Hematopoietic multipotent progenitor cell treated with erythropoietin and hydrocortisone succinate and interleukin-3 and kit ligand, for 8 days (in vitro differentiated cells): ENCODE measurements around the gene PROM2.
"Not testable (repeated sequence)": the region's sequence is repeated elsewhere in the genome, so short reads cannot be mapped to it uniquely, and the experiment has no call there.

Experiments
- DNase-seq: peaks from one replicate; pipeline ENCODE4 v3.0.0-alpha.2; 2015

Gene PROM2

DNA sequence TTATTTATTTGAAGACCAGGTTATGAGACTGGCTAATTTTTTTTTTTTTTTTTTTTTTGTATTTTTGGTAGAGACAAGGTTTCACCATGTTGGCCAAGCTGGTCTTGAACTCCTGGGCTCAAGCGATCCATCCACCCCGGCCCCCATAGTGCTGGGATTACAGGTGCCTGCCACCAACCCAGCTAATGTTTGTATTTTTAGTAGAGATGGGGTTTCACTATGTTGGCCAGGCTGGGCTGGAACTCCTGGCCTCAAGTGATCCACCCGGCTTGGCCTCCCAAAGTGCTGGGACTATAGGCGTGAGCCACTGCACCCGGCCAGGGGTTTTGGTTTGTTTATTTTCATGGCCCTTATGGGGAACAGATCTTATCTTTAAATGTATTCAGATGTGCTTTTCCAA is 4.5 kb upstream of the PROM2 start:
- not testable (repeated sequence) for DNase-seq

DNA sequence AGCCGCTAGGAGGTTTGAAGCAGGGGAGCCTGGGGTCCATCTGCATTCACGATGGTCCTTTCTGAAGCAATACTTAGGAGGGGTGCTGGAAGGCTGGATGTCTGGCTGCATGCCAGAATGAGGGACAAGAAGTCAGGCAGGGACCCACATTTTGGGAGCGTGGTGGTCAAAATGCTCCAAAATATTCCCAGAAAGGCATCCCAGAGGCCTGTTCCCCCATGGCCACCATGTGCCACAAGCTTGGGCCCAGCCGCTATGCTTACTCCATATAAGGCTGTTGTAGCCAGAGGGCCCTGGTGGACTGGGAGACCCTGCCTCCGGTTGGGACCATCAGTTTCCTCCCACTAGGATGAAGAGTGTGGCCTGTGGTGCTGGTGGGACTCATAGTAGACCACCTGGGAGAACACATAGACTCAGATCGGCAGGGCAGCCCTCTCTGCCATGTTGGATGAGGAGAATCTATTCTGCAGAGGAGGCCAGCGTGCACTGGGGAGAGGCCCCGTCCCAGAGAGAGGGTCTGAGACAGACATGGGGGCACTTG is 3.6 kb upstream of the PROM2 start:
- no peak for DNase-seq

DNA sequence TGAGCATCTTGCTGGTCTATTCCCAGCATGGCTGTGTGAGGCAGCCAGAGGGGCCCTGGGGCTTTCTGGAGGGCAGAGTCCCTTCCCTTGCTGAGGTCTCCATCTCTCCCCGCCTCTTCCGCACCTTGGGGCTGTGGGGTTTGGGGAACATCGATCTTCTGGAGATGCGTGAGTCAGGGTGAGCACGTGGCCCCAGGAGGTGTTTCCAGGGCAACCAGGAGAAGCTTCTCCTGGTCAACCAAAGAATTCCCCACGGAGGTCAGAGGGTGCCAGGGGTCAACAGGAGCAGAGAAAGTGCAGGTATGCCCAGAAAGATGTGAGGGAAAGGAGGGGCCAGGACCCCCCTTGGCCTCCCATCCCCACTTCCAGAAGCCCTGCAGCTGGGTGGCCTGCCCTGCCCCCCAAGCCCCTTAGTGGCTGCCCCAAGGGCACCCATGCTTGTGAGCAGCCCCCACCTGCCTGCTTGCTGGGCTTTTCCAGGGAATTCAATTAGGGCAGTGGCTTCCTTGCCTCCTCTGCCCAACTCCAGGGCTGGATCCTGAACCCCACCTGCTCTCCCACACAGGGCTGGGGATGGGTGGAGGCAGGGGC is 2.8 kb upstream of the PROM2 start:
- DNase-seq, result no peak

DNA sequence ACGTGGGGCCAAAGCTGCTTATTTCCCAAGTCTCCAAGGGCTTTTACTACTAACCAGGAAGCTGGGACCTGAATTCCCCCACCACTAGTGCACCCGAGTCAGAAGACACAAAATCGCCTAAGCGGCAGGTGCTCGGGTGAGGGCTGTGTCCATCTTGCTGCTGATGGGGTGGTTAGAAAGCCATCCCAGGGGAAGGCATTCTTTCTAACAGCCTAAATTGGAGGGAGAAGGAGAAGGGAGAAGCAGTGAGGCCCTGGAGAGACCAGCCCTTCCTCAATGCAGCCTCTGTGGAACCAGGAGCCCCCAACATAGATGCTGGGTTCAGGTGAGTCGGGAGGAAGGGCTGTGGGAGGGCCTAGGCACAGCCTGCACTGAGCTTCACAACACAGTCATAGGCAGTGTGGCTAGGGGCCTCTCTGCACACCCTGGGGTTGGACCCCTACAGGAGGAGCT is 1.9 kb upstream of the PROM2 start:
- DNase-seq, result no peak

DNA sequence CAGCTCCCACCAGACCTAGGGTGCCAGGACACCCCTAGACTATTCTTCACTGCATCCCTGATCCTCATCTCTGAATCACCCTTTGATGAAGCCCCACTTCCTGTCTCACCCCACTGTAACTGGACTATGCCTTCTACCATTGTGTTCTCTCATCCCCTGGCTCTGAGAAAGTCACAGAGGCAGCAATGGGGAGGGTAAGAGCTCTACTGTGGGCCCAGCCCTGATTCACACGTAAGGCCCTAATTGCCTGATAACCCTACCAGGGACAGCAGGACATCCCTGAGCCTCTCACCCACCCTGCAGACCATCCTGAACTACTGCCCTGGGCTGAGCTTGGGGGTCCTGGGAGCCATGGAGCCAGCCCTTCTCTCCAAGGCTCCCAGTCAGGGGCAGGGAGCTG is 1.5 kb upstream of the PROM2 start:
- DNase-seq, result no peak

DNA sequence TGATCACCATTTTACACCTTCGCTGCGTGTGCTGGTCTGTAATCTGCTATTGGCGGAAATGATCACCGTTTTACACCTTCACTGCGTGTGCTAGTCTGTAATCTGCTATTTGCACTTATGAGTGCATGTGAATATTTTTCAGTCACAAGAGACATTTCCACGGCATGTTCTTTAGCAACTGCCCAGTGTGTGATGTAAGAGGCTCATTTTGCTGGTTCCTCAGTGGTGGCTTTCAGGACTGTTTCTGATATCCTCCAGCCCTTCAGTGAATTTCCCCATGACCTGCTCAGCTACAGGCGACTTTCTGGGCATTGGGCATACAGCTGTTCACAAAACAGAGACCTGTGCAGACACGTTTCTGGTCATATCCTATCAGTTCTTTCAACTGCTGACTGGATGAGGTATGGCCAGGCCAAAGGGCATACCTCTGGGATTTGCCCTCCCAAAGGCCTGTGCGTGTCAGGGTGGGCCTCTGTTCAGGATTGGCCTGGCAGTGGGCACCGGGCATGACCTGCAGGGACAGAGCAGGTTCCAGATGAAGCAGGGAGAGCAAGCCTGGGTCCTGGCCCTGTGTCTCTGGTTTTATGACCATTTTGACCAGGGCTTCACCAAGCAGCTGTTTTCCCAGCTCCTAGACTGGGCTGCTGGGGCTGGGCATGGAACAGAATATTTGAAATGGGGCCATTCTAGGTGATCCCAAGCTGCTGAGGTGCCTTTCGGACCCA is 521 bp upstream of the PROM2 start:
- no peak for DNase-seq

DNA sequence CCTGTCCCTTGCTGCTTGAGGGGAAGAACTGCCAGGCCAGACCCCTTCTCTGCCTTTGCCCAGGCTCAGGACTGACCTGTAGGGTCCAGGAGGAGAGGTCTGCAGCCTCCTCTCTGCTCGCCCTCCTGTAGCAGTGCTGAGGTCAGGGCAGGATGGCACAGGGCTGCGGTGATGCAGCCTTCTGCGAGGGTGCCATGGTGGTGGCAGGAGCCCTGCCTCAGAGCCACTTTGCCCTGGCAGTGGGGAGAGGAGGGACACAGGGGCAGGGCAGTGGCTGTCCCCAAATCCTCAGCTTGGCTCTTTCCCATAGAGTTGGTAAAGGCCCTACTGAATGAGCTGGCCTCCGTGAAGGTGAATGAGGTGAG is 884 bp downstream of the PROM2 start:
- no peak for DNase-seq

DNA sequence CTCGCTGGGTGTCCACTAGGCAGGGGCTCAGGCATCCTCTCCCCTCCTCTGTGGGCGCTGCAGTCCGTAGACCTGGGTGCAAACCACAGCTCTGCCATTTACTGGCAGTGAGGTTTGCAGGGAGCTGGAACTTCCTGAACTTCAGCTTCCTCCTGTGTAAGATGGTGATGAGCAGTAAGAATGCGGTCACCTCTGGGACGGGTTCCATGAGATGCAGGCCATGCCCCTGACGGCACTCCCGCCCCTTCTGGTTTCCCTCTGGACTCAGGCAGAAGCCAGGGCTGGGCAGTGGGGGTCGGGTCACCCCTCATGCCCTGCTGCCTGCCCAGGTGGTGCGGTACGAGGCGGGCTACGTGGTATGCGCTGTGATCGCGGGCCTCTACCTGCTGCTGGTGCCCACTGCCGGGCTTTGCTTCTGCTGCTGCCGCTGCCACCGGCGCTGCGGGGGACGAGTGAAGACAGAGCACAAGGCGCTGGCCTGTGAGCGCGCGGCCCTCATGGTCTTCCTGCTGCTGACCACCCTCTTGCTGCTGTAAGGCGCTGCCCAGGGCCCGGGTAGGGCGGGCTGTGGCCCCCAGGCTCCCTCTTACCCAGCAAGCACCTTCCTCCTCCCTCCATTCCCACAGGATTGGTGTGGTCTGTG is 1.5 kb downstream of the PROM2 start:
- no peak for DNase-seq

DNA sequence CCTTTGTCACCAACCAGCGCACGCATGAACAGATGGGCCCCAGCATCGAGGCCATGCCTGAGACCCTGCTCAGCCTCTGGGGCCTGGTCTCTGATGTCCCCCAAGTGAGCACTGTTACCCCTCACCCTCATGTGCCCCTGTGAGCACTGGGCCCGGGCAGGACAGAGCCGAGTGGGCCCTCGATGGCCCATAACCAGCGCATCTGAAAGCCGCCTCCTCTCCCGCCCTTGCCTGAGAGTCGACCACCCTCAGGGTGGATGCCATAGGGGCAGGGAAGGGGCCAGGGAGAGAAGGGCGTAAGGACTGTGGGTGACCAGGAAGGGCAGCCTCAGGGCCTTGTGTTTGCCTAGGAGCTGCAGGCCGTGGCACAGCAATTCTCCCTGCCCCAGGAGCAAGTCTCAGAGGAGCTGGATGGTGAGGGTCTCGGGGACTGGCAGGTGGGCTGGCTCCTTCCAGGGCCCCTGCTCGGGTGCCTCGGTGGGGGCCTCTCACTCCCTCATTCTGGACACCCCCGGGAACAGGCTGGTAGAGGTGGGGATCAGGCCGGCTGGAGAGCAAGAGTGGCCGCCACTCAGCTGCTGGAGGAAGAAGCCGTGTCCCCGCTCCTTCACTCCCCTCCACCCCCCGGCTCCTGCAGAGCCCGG is 2.1 kb downstream of the PROM2 start:
- no peak for DNase-seq

DNA sequence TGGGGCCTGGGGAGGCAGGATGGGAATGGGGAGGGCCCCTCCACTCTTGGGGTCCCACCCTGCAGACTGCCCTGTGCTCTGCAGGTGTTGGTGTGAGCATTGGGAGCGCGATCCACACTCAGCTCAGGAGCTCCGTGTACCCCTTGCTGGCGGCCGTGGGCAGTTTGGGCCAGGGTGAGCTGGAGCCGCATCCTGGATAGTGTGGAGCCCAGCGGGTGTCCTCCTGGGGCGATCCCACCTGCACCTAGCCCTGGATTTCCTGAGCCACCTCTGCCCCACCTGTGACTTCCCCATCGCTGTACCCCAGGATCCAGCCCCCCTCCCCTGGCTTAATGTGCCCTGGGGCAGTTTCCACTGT is 2.6 kb downstream of the PROM2 start:
- DNase-seq, result no peak

DNA sequence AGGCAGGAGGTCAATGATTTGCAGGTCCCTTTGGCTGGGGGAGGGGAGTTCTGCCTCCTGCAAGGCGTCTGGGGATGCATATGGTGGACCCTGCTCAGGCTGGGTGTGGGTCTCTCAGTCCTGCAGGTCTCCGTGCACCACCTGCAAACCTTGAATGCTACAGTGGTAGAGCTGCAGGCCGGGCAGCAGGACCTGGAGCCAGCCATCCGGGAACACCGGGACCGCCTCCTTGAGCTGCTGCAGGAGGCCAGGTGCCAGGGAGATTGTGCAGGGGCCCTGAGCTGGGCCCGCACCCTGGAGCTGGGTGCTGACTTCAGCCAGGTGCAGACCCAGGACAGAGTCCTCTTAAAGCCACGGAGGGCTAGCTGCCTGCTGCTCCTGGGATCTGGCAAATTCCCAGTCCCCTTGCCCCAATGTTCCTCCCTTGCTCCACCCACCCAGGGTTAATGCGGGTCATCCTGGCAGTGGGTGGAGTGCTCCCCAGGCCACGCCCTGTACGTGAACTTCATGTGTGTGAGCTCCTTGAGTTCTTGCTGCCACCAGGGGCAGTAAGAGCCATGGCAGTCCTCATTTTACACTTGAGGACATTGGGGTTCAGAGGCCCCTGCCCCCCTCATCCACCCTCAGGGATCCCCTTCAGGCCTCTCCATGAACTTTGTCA is 3.1 kb downstream of the PROM2 start:
- DNase-seq, result peak; percentile 23

DNA sequence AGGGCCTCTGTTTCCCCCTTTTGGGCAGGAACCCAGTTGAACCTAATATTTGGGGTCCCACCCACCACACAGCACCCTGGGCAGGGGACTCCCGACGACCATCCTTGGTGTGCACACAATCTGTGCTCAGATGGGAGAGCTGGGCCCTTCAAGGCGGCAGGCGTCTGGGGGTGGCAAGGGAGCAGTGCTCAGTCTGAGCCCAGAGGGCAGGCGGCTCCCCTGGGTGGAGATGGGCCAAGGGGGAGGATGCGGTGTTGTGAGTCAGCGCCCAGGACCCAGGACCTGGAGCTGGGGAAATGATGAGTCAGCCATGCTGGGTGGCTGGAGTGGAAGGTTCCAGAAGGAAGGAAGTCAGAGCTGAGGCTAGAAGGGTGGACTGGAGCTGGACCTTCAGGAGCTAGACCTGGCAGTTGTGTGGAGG is 3.8 kb downstream of the PROM2 start:
- DNase-seq, result no peak

DNA sequence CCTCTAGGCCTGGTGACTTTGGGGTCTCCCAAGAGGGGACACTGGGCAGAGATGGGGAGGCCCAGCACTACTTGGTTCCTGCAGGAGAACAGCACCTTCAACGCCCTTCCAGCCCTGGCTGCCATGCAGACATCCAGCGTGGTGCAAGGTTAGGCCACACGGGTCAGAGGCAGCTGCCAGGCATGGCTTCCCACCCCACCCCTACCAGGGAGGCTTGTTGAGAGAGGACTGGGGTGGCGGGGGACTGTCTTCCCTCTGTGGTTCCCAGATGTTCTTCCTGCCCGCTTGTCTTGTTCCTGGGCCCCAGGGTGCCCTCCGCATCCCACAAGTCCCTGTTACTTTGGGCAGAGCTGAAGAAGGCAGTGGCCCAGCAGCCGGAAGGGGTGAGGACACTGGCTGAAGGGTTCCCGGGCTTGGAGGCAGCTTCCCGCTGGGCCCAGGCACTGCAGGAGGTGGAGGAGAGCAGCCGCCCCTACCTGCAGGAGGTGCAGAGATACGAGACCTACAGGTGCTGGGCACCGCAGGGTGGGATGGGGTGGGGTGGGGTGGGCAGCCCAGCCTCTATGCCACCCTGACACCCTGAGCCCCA is 4.5 kb downstream of the PROM2 start:
- no peak for DNase-seq

DNA sequence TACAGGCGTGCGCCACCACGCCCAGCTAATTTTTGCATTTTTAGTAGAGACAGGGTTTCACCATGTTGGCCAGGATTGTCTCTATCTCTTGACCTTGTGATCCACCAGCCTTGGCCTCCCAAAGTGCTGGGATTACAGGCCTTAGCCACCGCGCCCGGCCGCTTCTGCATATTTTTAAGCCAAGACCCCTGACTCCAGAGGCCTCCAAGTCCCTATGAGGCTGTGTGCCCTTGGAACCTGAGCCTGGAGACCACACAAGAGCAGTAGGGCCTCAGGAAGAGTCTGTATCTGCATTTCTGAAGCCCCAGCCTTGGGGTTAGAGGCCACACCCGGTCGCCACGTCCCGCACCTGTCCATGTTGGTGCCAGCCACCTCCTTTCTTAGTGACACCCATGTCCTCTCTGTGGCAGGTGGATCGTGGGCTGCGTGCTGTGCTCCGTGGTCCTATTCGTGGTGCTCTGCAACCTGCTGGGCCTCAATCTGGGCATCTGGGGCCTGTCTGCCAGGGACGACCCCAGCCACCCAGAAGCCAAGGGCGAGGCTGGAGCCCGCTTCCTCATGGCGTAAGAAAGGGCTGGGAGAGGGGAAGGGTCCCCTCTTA is 5.3 kb downstream of the PROM2 start:
- DNase-seq, result no peak

DNA sequence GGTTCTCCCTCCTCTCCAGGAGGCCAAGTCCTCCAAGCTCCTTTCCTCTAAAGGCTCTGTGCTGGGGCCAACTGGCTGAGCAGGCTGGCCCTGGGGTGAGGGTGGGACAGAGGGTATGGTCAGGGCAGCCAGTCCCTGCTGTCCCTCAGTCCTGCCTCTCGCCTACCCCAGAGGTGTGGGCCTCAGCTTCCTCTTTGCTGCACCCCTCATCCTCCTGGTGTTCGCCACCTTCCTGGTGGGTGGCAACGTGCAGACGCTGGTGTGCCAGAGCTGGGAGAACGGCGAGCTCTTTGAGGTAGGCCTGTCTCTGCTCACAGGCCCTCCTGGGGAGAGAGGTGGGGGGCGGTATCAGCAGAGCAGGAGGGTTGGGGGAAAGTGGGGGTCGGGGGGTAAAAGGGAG is 6.8 kb downstream of the PROM2 start:
- DNase-seq, result no peak

DNA sequence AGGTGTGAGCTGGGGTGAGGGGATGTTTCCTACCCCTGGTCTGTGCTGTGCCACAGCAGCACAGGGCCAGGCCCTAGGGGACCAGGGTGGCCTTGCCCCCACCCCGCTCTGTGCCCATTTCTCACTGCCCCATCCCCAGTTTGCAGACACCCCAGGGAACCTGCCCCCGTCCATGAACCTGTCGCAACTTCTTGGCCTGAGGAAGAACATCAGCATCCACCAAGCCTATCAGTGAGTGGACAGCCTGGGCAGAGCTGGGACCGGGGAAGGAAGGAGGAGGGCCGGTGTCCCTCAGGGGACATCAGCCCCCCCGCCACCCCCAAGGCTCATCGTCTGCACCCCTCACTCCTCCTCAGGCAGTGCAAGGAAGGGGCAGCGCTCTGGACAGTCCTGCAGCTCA is 7.5 kb downstream of the PROM2 start:
- DNase-seq, result no peak

DNA sequence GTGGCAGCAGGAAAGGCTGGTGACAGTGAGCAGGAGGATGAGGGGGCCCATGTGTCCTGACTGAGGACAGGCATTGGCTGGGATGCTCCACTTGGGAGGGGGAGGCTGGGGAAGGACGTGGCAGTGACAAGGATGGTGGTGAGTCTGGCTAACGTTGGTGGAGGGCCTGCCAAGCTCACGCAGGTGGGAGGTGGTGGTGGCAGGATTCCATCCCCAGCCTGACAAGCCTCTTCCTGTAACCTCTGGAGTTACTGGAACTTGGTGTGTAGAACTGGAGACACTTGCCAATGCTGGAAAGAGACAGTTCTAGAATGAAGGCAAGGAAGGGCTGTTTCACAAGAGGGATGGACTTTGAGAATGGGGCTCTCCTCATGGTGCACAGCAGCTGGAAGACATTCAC is 8.2 kb downstream of the PROM2 start:
- DNase-seq, result no peak

DNA sequence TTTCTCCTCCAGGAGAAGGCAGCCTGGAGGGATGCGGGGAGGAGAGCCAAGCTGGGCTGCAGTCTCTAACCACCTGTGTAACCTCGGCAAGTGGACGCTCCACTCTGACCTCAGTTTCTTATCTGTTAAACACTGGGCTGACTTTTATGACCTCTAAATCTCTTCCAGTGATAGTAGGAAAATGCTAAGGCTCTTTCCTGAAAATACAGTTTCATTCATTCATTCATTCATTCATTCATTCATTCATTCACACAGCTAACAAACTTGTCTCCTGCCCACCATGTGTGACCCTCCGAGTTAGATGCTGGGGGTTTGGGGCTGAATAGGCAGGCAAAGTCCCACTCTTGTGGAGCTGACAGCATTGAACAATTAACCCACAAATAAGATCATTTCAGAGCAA is 9.3 kb downstream of the PROM2 start:
- no peak for DNase-seq

DNA sequence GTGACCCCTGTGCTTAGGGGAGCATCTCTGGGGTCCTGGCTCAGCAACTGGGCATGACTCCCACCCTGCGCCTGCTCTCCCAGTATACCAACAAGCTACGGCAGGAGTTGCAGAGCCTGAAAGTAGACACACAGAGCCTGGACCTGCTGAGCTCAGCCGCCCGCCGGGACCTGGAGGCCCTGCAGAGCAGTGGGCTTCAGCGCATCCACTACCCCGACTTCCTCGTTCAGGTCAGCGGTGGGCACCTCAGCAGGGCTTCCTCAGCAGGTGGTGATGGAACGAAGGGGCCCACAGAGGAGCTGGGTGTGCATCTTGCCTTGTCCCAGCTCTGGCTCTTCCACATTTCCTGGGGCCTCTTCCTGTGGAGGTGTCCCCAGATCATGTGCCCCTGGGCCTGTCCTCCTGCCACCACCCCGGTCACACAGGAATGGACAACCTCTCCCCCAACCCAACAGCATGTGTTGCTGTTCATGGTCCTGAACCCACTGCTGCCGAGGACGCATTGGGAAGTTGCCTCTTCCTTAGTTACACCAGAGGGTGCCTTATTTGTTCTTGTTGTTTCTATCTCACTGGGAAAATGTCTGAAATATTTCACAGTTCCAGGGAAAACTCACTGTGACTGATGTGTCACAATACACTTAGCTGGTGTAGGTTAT is 10.8 kb downstream of the PROM2 start:
- DNase-seq, result no peak

DNA sequence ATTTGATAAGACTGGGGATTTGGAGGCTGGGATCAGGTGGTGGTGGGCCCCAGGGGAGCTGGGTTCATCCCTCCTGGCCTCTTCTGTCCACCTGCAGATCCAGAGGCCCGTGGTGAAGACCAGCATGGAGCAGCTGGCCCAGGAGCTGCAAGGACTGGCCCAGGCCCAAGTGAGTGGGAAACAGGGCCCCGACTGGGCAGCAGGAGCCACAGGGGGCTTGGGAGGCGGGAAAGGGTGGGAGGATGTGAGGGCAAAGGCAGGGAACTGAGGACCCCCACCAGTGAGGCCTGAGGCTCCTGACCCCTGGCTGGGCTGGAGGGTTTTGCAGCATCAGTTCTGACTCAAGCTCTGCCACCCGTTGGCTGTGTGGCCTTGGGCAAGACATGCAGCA is 11.3 kb downstream of the PROM2 start:
- no peak for DNase-seq

DNA sequence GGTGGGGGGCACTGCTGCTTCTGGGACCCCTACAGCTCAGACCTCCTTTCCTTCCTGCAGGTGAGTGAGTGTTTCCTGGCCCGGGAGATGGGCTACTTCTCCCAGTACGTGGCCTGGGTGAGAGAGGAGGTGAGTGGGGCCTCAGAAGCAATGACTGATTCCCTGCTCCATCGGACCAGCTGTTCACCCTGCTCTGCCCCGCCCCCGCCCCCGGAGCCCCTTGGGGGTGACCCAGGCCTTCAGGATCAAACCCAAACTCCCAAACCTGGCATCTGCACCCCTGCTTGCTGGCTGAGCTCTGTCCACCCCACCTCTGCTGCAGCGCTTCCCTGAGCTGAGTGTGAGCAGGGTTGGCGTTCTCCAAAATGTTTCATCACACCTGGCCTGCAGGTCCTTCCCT is 13.1 kb downstream of the PROM2 start:
- no peak for DNase-seq

DNA sequence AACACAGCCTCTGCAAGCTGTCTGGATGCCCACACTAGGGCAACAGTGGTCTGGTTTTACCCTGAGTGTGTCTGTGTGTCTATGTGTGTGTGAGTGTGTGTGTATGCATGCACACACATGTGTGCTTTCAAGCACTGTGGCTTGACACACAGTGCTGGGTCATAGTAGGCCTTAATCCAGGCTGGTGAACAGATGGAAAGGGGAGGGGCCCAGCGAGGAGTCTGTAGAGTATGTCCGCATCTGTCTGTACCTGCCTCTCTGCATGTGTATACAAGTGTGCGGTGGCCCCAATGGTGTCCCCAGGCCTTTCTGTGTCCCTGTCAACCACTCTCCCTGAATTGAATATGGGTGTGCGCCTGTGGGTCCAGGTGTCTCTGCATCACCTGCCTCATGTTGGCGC is 13.6 kb downstream of the PROM2 start:
- no peak for DNase-seq
